Rectal smooth muscle tissue (tissue), 1 donor: ENCODE data around the gene CD300LD.
"Not testable (repeated sequence)": the region's sequence is repeated elsewhere in the genome, so short reads cannot be mapped to it uniquely, and the experiment has no call there.

ENCODE experiments used
- H3K27ac ChIP-seq: one replicate; pipeline ENCODE4 v1.7.0; 2013; ENCODE audit warnings: low read depth, low read length, inconsistent platforms
- H3K27me3 ChIP-seq: one replicate; pipeline ENCODE4 v1.7.0; 2013; ENCODE audit warnings: low read length; ENCODE audit not compliant: control insufficient read depth, insufficient read depth
- H3K36me3 ChIP-seq: one replicate; pipeline ENCODE4 v1.7.0; 2013; ENCODE audit warnings: low read length; ENCODE audit not compliant: control insufficient read depth, insufficient read depth
- H3K4me1 ChIP-seq: one replicate; pipeline ENCODE4 v1.7.0; 2013; ENCODE audit warnings: low read length; ENCODE audit not compliant: control insufficient read depth, insufficient read depth
- H3K4me3 ChIP-seq: one replicate; pipeline ENCODE4 v1.7.0; 2013; ENCODE audit warnings: low read length
- H3K9ac ChIP-seq: one replicate; pipeline ENCODE4 v1.7.0; 2013; ENCODE audit warnings: low read length

CD300LD gene

GRCh38 chr17:74566132-74566753 is 25.8 kb downstream of the CD300LD start:
- no peak overlapping the region for H3K4me3 ChIP-seq
- no peaks in the 10 kb centered on the region for H3K4me1 ChIP-seq
- no peak overlapping the region for H3K9ac ChIP-seq
- H3K27me3 ChIP-seq = peaks cover 3% of the 10 kb centered on the region
- no peaks in the 10 kb centered on the region for H3K36me3 ChIP-seq
- H3K27ac ChIP-seq = no peak overlapping the region

- no peak overlapping the region for H3K9ac ChIP-seq
Observed at GRCh38 chr17:74565126-74565525, 27.0 kb downstream of the CD300LD start.

GRCh38 chr17:74563358-74563757 is 28.7 kb downstream of the CD300LD start:
- Histone ChIP-seq H3K9ac (no peak overlapping the region), H3K36me3 (no peaks in the 10 kb centered on the region), H3K4me3 (no peak overlapping the region), H3K27me3 (no peaks in the 10 kb centered on the region), H3K27ac (no peak overlapping the region), H3K4me1 (no peaks in the 10 kb centered on the region)

More at GRCh38 chr17:74565126-74565525, 27.0 kb downstream of the CD300LD start:
- Histone ChIP-seq H3K27me3 (peaks cover 3% of the 10 kb centered on the region), H3K27ac (no peak overlapping the region), H3K4me3 (no peak overlapping the region), H3K4me1 (no peaks in the 10 kb centered on the region), H3K36me3 (no peaks in the 10 kb centered on the region)

GRCh38 chr17:74561586-74561985 is 30.5 kb downstream of the CD300LD start:
- no peaks in the 10 kb centered on the region for H3K27me3 ChIP-seq
- no peak overlapping the region for H3K27ac ChIP-seq
- H3K4me3 ChIP-seq = no peak overlapping the region

GRCh38 chr17:74558882-74559519 is 33.1 kb downstream of the CD300LD start:
- no peak overlapping the region for H3K9ac ChIP-seq
- no peak overlapping the region for H3K4me3 ChIP-seq
- H3K36me3 ChIP-seq = no peaks in the 10 kb centered on the region
- H3K27me3 ChIP-seq = no peaks in the 10 kb centered on the region
- H3K27ac ChIP-seq = no peak overlapping the region
- H3K4me1 ChIP-seq = no peaks in the 10 kb centered on the region

More at GRCh38 chr17:74561586-74561985, 30.5 kb downstream of the CD300LD start:
- no peaks in the 10 kb centered on the region for H3K4me1 ChIP-seq
- no peaks in the 10 kb centered on the region for H3K36me3 ChIP-seq
- H3K9ac ChIP-seq = no peak overlapping the region

GRCh38 chr17:74558402-74558801 is 33.7 kb downstream of the CD300LD start:
- not testable (repeated sequence) for H3K9ac ChIP-seq, H3K4me3 ChIP-seq, H3K27ac ChIP-seq, H3K36me3 ChIP-seq, H3K27me3 ChIP-seq, H3K4me1 ChIP-seq

GRCh38 chr17:74555427-74555940 is 36.6 kb downstream of the CD300LD start:
- Histone ChIP-seq H3K27ac (no peak overlapping the region), H3K36me3 (no peaks in the 10 kb centered on the region), H3K4me3 (no peak overlapping the region), H3K4me1 (no peaks in the 10 kb centered on the region), H3K27me3 (no peaks in the 10 kb centered on the region), H3K9ac (no peak overlapping the region)

GRCh38 chr17:74554909-74555308 is 37.2 kb downstream of the CD300LD start:
- H3K27ac ChIP-seq = no peak overlapping the region

GRCh38 chr17:74552037-74552436 is 40.0 kb downstream of the CD300LD start:
- Histone ChIP-seq H3K36me3 (no peaks in the 10 kb centered on the region), H3K27ac (no peak overlapping the region), H3K4me3 (no peak overlapping the region), H3K9ac (no peak overlapping the region), H3K27me3 (no peaks in the 10 kb centered on the region), H3K4me1 (no peaks in the 10 kb centered on the region)

More at GRCh38 chr17:74554909-74555308, 37.2 kb downstream of the CD300LD start:
- no peaks in the 10 kb centered on the region for H3K27me3 ChIP-seq
- H3K36me3 ChIP-seq = no peaks in the 10 kb centered on the region
- H3K9ac ChIP-seq = no peak overlapping the region
- H3K4me3 ChIP-seq = no peak overlapping the region
- no peaks in the 10 kb centered on the region for H3K4me1 ChIP-seq

GRCh38 chr17:74550602-74551001 is 41.5 kb downstream of the CD300LD start:
- H3K4me1 ChIP-seq = no peaks in the 10 kb centered on the region
- no peak overlapping the region for H3K4me3 ChIP-seq
- H3K27me3 ChIP-seq = no peaks in the 10 kb centered on the region
- H3K27ac ChIP-seq = no peak overlapping the region
- no peak overlapping the region for H3K9ac ChIP-seq
- no peaks in the 10 kb centered on the region for H3K36me3 ChIP-seq

- H3K27me3 ChIP-seq = no peaks in the 10 kb centered on the region
- H3K27ac ChIP-seq = no peak overlapping the region
- H3K4me3 ChIP-seq = no peak overlapping the region
- no peaks in the 10 kb centered on the region for H3K36me3 ChIP-seq
- H3K9ac ChIP-seq = no peak overlapping the region
- no peaks in the 10 kb centered on the region for H3K4me1 ChIP-seq
Observed at GRCh38 chr17:74549343-74549742, 42.7 kb downstream of the CD300LD start.

GRCh38 chr17:74547736-74548135 is 44.3 kb downstream of the CD300LD start:
- no peaks in the 10 kb centered on the region for H3K27me3 ChIP-seq
- no peak overlapping the region for H3K9ac ChIP-seq
- no peaks in the 10 kb centered on the region for H3K4me1 ChIP-seq
- no peaks in the 10 kb centered on the region for H3K36me3 ChIP-seq
- no peak overlapping the region for H3K27ac ChIP-seq
- no peak overlapping the region for H3K4me3 ChIP-seq

- Histone ChIP-seq H3K4me3 (no peak overlapping the region), H3K4me1 (no peaks in the 10 kb centered on the region), H3K27ac (no peak overlapping the region), H3K27me3 (no peaks in the 10 kb centered on the region), H3K36me3 (no peaks in the 10 kb centered on the region), H3K9ac (no peak overlapping the region)
Observed at GRCh38 chr17:74547264-74547663, 44.8 kb downstream of the CD300LD start.
